GM12873 (cell line): Measurements from ENCODE around the gene B4GALT6.

Experiments
- CTCF ChIP-seq: IDR thresholded peaks from 2 replicates; pipeline ENCODE4 v1.5.1; 2012; ENCODE audit warnings: low read depth, mild to moderate bottlenecking, moderate library complexity, low read length, control low read depth; ENCODE audit not compliant: insufficient read depth; ENCODE audit errors: missing control alignments

Gene B4GALT6

GRCh38 chr18:31667185-31667584, 17.2 kb downstream of the B4GALT6 start:
- TF ChIP-seq CTCF: no peak

GRCh38 chr18:31666055-31666454, 18.3 kb downstream of the B4GALT6 start:
- no peak for TF ChIP-seq CTCF

- no peak for TF ChIP-seq CTCF
These were observed 20.3 kb downstream of the B4GALT6 start for GRCh38 chr18:31664101-31664500.

GRCh38 chr18:31661965-31662364, 22.4 kb downstream of the B4GALT6 start:
- no peak for TF ChIP-seq CTCF

- TF ChIP-seq CTCF: no peak
These were observed 23.6 kb downstream of the B4GALT6 start for GRCh38 chr18:31660763-31661162.

- no peak for TF ChIP-seq CTCF
These were observed 24.7 kb downstream of the B4GALT6 start for GRCh38 chr18:31659576-31660177.

- TF ChIP-seq CTCF: no peak
These were observed 25.5 kb downstream of the B4GALT6 start for GRCh38 chr18:31658670-31659575.
